ENCODE measurements around the gene RABL6. TPM values are rescaled to one million over a fixed set of nuclear protein-coding genes. Genes with fewer than 3 reads are reported as not detected.
A peak's percentile ranks its signal among the peaks of the same experiment; 100 is the strongest.

Gene RABL6
- polyA plus RNA-seq, 1 experiment, result 35.4 TPM

- DNase-seq (ENCODE audit: low read depth, low spot score), result no peak
- Histone ChIP-seq H3K27ac (ENCODE audit: low read depth, low read length) (no peak overlapping the region), H3K9me3 (ENCODE audit: control insufficient read depth, insufficient read depth, low read length) (no peaks in the 10 kb centered on the region; the same call in 1 of the 2 replicates), H3K4me3 (ENCODE audit: low read depth, low read length) (peak overlapping the region; percentile 70), H3K27me3 (ENCODE audit: control insufficient read depth, insufficient read depth, low read length) (no peaks in the 10 kb centered on the region)
- CTCF ChIA-PET, result interaction anchor here (0.7 kb wide), 1 partner anchor 58 kb away, joined by 3 read pairs; the partner anchor contains the start of gene FBXW5
- POLR2A ChIA-PET, result interaction anchor here (0.6 to 0.9 kb wide), 2 partner anchors 21 to 160 kb away, joined by 3 to 5 read pairs; partner anchors contain the start of gene EDF1
- TF ChIP-seq CTCF (IDR thresholded peaks at IDR 0.05; ENCODE audit: low read depth, low read length), result no peak
These were observed 79.2 kb downstream of the RABL6 start for GRCh38 chr9:136886610-136887597.

- H3K9me3 ChIP-seq (ENCODE audit: control insufficient read depth, insufficient read depth, low read length), result no peaks in the 10 kb centered on the region; the same call in 1 of the 2 replicates
- TF ChIP-seq CTCF (IDR thresholded peaks at IDR 0.05; ENCODE audit: low read depth, low read length), result no peak
- DNase-seq (ENCODE audit: low read depth, low spot score), result no peak
- no peaks in the 10 kb centered on the region for H3K27me3 ChIP-seq (ENCODE audit: control insufficient read depth, insufficient read depth, low read length)
- H3K4me3 ChIP-seq (ENCODE audit: low read depth, low read length), result no peak overlapping the region
- POLR2A ChIA-PET, result no interaction called here
- H3K27ac ChIP-seq (ENCODE audit: low read depth, low read length), result no peak overlapping the region
- CTCF ChIA-PET, result no interaction called here
These were observed 80.7 kb downstream of the RABL6 start for GRCh38 chr9:136888454-136888853.

GRCh38 chr9:136889858-136890257 lies 82.1 kb downstream of the RABL6 start:
- TF ChIP-seq CTCF (IDR thresholded peaks at IDR 0.05; ENCODE audit: low read depth, low read length), result no peak
- POLR2A ChIA-PET, result no interaction called here
- Histone ChIP-seq H3K4me3 (ENCODE audit: low read depth, low read length) (no peak overlapping the region), H3K27me3 (ENCODE audit: control insufficient read depth, insufficient read depth, low read length) (no peaks in the 10 kb centered on the region), H3K9me3 (ENCODE audit: control insufficient read depth, insufficient read depth, low read length) (no peaks in the 10 kb centered on the region; the same call in 1 of the 2 replicates), H3K27ac (ENCODE audit: low read depth, low read length) (no peak overlapping the region)
- no peak for DNase-seq (ENCODE audit: low read depth, low spot score)
- CTCF ChIA-PET, result interaction anchor here (0.5 kb wide), 1 partner anchor 49 kb away, joined by 4 read pairs; no protein-coding TSS in a partner anchor

- Histone ChIP-seq H3K9me3 (ENCODE audit: control insufficient read depth, insufficient read depth, low read length) (no peaks in the 10 kb centered on the region; the same call in 1 of the 2 replicates), H3K27ac (ENCODE audit: low read depth, low read length) (no peak overlapping the region), H3K4me3 (ENCODE audit: low read depth, low read length) (no peak overlapping the region), H3K27me3 (ENCODE audit: control insufficient read depth, insufficient read depth, low read length) (no peaks in the 10 kb centered on the region)
- no peak for TF ChIP-seq CTCF (IDR thresholded peaks at IDR 0.05; ENCODE audit: low read depth, low read length)
- CTCF ChIA-PET, result no interaction called here
- DNase-seq (ENCODE audit: low read depth, low spot score), result no peak
- POLR2A ChIA-PET, result no interaction called here
These were observed 82.9 kb downstream of the RABL6 start for GRCh38 chr9:136890661-136891060.

Small RNA genes within 50 kb of the gene (small RNA-seq; reads per million reads assigned to genes)
- gene AL355987.2 (ENCODE audit: insufficient read length, low read depth) (not detected), gene ATP6V1G1P3 (ENCODE audit: insufficient read length, low read depth) (not detected), gene MIR4292 (ENCODE audit: insufficient read length, low read depth) (not detected), gene MIR4479 (ENCODE audit: insufficient read length, low read depth) (not detected)

Other genes with a start within 250 kb of the RABL6 start
- 3.9 and 6.1 TPM in 2 replicates for gene EGFL7, start 145.0 kb upstream of the RABL6 start, polyA plus RNA-seq (2011; rRNA removed)
- 24.4 and 30.0 TPM in 2 replicates for gene AGPAT2, start 120.5 kb upstream of the RABL6 start, polyA plus RNA-seq (2011; rRNA removed)
- gene DIPK1B, start 95.4 kb upstream of the RABL6 start, polyA plus RNA-seq (2011; rRNA removed), result 2.8 and 3.6 TPM in 2 replicates
- not detected in 2 replicates for gene LCN10, start 65.0 kb upstream of the RABL6 start, polyA plus RNA-seq (2011; rRNA removed)
- not detected in 2 replicates for gene LCN6, start 59.4 kb upstream of the RABL6 start, polyA plus RNA-seq (2011; rRNA removed)
- gene LCN8, start 49.7 kb upstream of the RABL6 start, polyA plus RNA-seq (2011; rRNA removed), result not detected in 2 replicates
- not detected in 2 replicates for gene LCN15, start 43.4 kb upstream of the RABL6 start, polyA plus RNA-seq (2011; rRNA removed)
- gene TMEM141, start 16.6 kb upstream of the RABL6 start, polyA plus RNA-seq (2011; rRNA removed), result 34.9 and 44.3 TPM in 2 replicates
- gene CCDC183, start 11.6 kb upstream of the RABL6 start, polyA plus RNA-seq (2011; rRNA removed), result 0.05 and 0.21 TPM in 2 replicates
- gene AJM1, start 34.5 kb downstream of the RABL6 start, polyA plus RNA-seq (2011; rRNA removed), result 0.26 and 0.42 TPM in 2 replicates
- gene PHPT1, start 41.5 kb downstream of the RABL6 start, polyA plus RNA-seq (2011; rRNA removed), result 91.6 and 116 TPM in 2 replicates
- 0.63 and 0.86 TPM in 2 replicates for gene MAMDC4, start 44.4 kb downstream of the RABL6 start, polyA plus RNA-seq (2011; rRNA removed)
- 445 and 453 TPM in 2 replicates for gene EDF1, start 58.4 kb downstream of the RABL6 start, polyA plus RNA-seq (2011; rRNA removed)
- 6.1 and 6.9 TPM in 2 replicates for gene TRAF2, start 78.6 kb downstream of the RABL6 start, polyA plus RNA-seq (2011; rRNA removed)
- 31.2 and 46.4 TPM in 2 replicates for gene FBXW5, start 136.8 kb downstream of the RABL6 start, polyA plus RNA-seq (2011; rRNA removed)
- gene C8G, start 137.3 kb downstream of the RABL6 start, polyA plus RNA-seq (2011; rRNA removed), result 0.41 TPM in 1 of 2 replicates, not detected in the other
- not detected in 2 replicates for gene LCN12, start 144.3 kb downstream of the RABL6 start, polyA plus RNA-seq (2011; rRNA removed)
- 7.8 and 9.6 TPM in 2 replicates for gene PTGDS, start 169.6 kb downstream of the RABL6 start, polyA plus RNA-seq (2011; rRNA removed)
- gene LCNL1, start 175.0 kb downstream of the RABL6 start, polyA plus RNA-seq (2011; rRNA removed), result 1.5 TPM in 2 replicates
- 6.0 and 6.7 TPM in 2 replicates for gene PAXX, start 184.5 kb downstream of the RABL6 start, polyA plus RNA-seq (2011; rRNA removed)
- 0.42 and 0.63 TPM in 2 replicates for gene CLIC3, start 188.6 kb downstream of the RABL6 start, polyA plus RNA-seq (2011; rRNA removed)
- 4.7 and 8.8 TPM in 2 replicates for gene ABCA2, start 220.3 kb downstream of the RABL6 start, polyA plus RNA-seq (2011; rRNA removed)
- not detected in 2 replicates for gene FUT7, start 224.1 kb downstream of the RABL6 start, polyA plus RNA-seq (2011; rRNA removed)
- gene NPDC1, start 238.2 kb downstream of the RABL6 start, polyA plus RNA-seq (2011; rRNA removed), result 8.9 and 16.5 TPM in 2 replicates
- gene ENTPD2, start 246.1 kb downstream of the RABL6 start, polyA plus RNA-seq (2011; rRNA removed), result not detected in 2 replicates